Spleen (tissue), 11 donors: Measurements from ENCODE around the gene SIDT1. TPM values are rescaled to one million over a fixed set of nuclear protein-coding genes. Genes with fewer than 3 reads are reported as not detected.

Source experiments
- DNase-seq: peaks from one replicate; pipeline ENCODE4 v3.0.0-alpha.2; 2020
- H3K27ac ChIP-seq, 8 donors: fragments of 200-600 bp; sonication (generic) in 7 of 8; 1 replicate in 4 of 8; 2 replicates in 4 of 8; pipeline versions ENCODE4 v1.5.0 to v1.8.0; 2016 to 2021; ENCODE audit warnings: inconsistent platforms in 4 of 8, mild to moderate bottlenecking in 4 of 8, moderate library complexity in 1 of 8
- H3K27me3 ChIP-seq, 7 donors: fragments of 200-600 bp; sonication (generic) in 6 of 7; replicated peaks in 1 of 7; 1 replicate in 4 of 7; 2 replicates in 3 of 7; pipeline versions ENCODE4 v1.5.0 to v1.8.0; 2016 to 2021; ENCODE audit warnings: inconsistent platforms in 3 of 7, mild to moderate bottlenecking in 1 of 7
- H3K36me3 ChIP-seq, 6 donors: fragments of 200-600 bp; sonication (generic) in 5 of 6; 1 replicate in 4 of 6; 2 replicates in 2 of 6; pipeline versions ENCODE4 v1.5.0 to v1.8.0; 2016 to 2021; ENCODE audit warnings: inconsistent platforms in 2 of 6
- H3K4me1 ChIP-seq, 6 donors: fragments of 200-600 bp; sonication (generic) in 5 of 6; 1 replicate in 3 of 6; 2 replicates in 3 of 6; pipeline versions ENCODE4 v1.5.0 to v1.8.0; 2016 to 2021; ENCODE audit warnings: inconsistent platforms in 3 of 6
- H3K4me3 ChIP-seq, 8 donors: fragments of 200-600 bp; sonication (generic) in 7 of 8; 1 replicate in 4 of 8; 2 replicates in 4 of 8; pipeline versions ENCODE4 v1.5.0 to v1.8.0; 2016 to 2021; ENCODE audit warnings: inconsistent platforms in 4 of 8, mild to moderate bottlenecking in 4 of 8, moderate library complexity in 2 of 8
- H3K9me3 ChIP-seq, 8 donors: fragments of 200-600 bp; sonication (generic) in 7 of 8; 1 replicate in 4 of 8; 2 replicates in 4 of 8; pipeline versions ENCODE4 v1.5.0 to v1.8.0; 2016 to 2021; ENCODE audit warnings: inconsistent platforms in 4 of 8
- CTCF ChIP-seq, 11 experiments: fragments of 200-600 bp in 7 of 11; fragments of 450-650 bp in 4 of 11; sonication (generic) in 4 of 11; IDR thresholded peaks in 8 of 11; conservative IDR thresholded peaks in 3 of 11; 1 replicate in 7 of 11; 2 replicates in 4 of 11; pipeline versions ENCODE4 v1.4.0 to v1.8.0; 2016 to 2021; ENCODE audit warnings: antibody characterized with exemption in 11 of 11, inconsistent platforms in 4 of 11, mild to moderate bottlenecking in 1 of 11
- POLR2A ChIP-seq, 3 donors: fragments of 450-650 bp; IDR thresholded peaks; one replicate each; pipeline ENCODE4 v1.5.1; 2017; ENCODE audit warnings: antibody characterized with exemption in 3 of 3, mild to moderate bottlenecking in 1 of 3
- POLR2AphosphoS5 ChIP-seq, 3 donors: sonication (generic); formaldehyde crosslinking; IDR thresholded peaks; one replicate each; pipeline ENCODE4 v1.5.1; 2017; ENCODE audit warnings: antibody characterized with exemption in 3 of 3
- WGBS, 5 donors: extraction: QIAGEN DNeasy Blood & Tissue Kit in 3 of 5; methylation state at CpG; one replicate each; pipeline versions ENCODE4 v1.1.5 to v1.1.7; 2013 to 2018; 5-methylcytosine and 5-hydroxymethylcytosine counted together
- intact Hi-C: fragments of 100-400 bp; cut with DNase I; formaldehyde crosslinking; loops from one replicate; pipeline ENCODE4 v1.15.0; 2023; ENCODE audit warnings: low total_unique reads
- polyA plus RNA-seq, 3 donors: library from polyadenylated mRNA; stranded (reverse); fragments of 200-250 nt; gene quantifications; one replicate each; pipeline ENCODE4 v1.2.1, GENCODE V29; 2013
- total RNA-seq, 7 donors: library from RNA; depleted of rRNA in 3 of 7; stranded (reverse); fragments of >200 nt in 3 of 7; fragmentation: NEBNext Ultra II Directional in 4 of 7; extraction: Animal tissue kit (Norgen Biotek cat#: 25700) in 4 of 7; gene quantifications; one replicate each; pipeline versions ENCODE4 v1.1.0 to v1.2.1, GENCODE V29; 2016 to 2021
- donor health status: healthy with polysubstance abuse.
- donor health status: DM: no; HTN: no; CAD: no; lungs with moderate emphysema.
- donor health status: DM: no; HTN: no; CAD: no.
- donor health status: Bipolar disorder and iron deficiency.
- donor health status: healthy.
- donor health status: DM: no; HTN: no; CAD: no.
- donor health status: DM: yes; HTN: yes; CAD: no.

SIDT1 gene
- total and polyA plus RNA-seq, 10 donors, result 12.4 to 81.5 (median 40.3) TPM

GRCh38 chr3:113585720-113586119 lies 53.4 kb downstream of the SIDT1 start:
- WGBS, 5 donors, result 90 to 96% (median 92%) methylated on average over 3 of the region's 3 CpGs
- DNase-seq, result no peak
- H3K27ac ChIP-seq, result no peak overlapping the region
- no peaks in the 10 kb centered on the region for H3K4me1 ChIP-seq
- H3K4me3 ChIP-seq, result no peak overlapping the region
- peaks cover 0 to 74% (median 7%) of the 10 kb centered on the region in 6 donors for H3K36me3 ChIP-seq
- TF ChIP-seq CTCF (IDR thresholded peaks at IDR 0.05 in 8 of 11, conservative IDR thresholded peaks at IDR 0.05 in 3 of 11), result no peak
- TF ChIP-seq POLR2A (IDR thresholded peaks at IDR 0.05), result no peak
- TF ChIP-seq POLR2AphosphoS5 (IDR thresholded peaks at IDR 0.05), result no peak
- intact Hi-C loops, result no loop called here
- H3K27me3 ChIP-seq, result no peaks in the 10 kb centered on the region
- H3K9me3 ChIP-seq, result no peaks in the 10 kb centered on the region

GRCh38 chr3:113588806-113589205 lies 56.5 kb downstream of the SIDT1 start:
- TF ChIP-seq CTCF (IDR thresholded peaks at IDR 0.05 in 8 of 11, conservative IDR thresholded peaks at IDR 0.05 in 3 of 11), result no peak
- no peak for TF ChIP-seq POLR2AphosphoS5 (IDR thresholded peaks at IDR 0.05)
- TF ChIP-seq POLR2A (IDR thresholded peaks at IDR 0.05), result no peak
- Histone ChIP-seq H3K27ac (no peak overlapping the region), H3K4me3 (no peak overlapping the region), H3K9me3 (no peaks in the 10 kb centered on the region), H3K27me3 (no peaks in the 10 kb centered on the region), H3K4me1 (no peaks in the 10 kb centered on the region), H3K36me3 (peaks cover 0 to 68% (median 4%) of the 10 kb centered on the region in 6 donors)
- no peak for DNase-seq
- WGBS, 5 donors, result 93 to 100% (median 95%) methylated on average over 2 of the region's 2 CpGs
- intact Hi-C loops, result no loop called here

GRCh38 chr3:113589971-113590370 lies 57.6 kb downstream of the SIDT1 start:
- Histone ChIP-seq H3K27me3 (no peaks in the 10 kb centered on the region), H3K4me3 (no peak overlapping the region), H3K4me1 (no peaks in the 10 kb centered on the region), H3K9me3 (no peaks in the 10 kb centered on the region), H3K27ac (no peak overlapping the region), H3K36me3 (peaks cover 0 to 64% (median 3%) of the 10 kb centered on the region in 6 donors)
- TF ChIP-seq POLR2A (IDR thresholded peaks at IDR 0.05) (no peak), CTCF (IDR thresholded peaks at IDR 0.05 in 8 of 11, conservative IDR thresholded peaks at IDR 0.05 in 3 of 11) (no peak), POLR2AphosphoS5 (IDR thresholded peaks at IDR 0.05) (no peak)
- intact Hi-C loops, result no loop called here
- WGBS, 5 donors, result 76 to 90% (median 79%) methylated on average over 1 of the region's 1 CpG
- no peak for DNase-seq

GRCh38 chr3:113590983-113591382 lies 58.6 kb downstream of the SIDT1 start:
- WGBS, 5 donors, result 60 to 84% (median 71%) methylated on average over 1 of the region's 1 CpG
- Histone ChIP-seq H3K4me1 (no peaks in the 10 kb centered on the region), H3K36me3 (peaks cover 0 to 54% (median 3%) of the 10 kb centered on the region in 6 donors), H3K27ac (no peak overlapping the region), H3K9me3 (no peaks in the 10 kb centered on the region), H3K4me3 (no peak overlapping the region), H3K27me3 (no peaks in the 10 kb centered on the region)
- no peak for DNase-seq
- no peak for TF ChIP-seq CTCF (IDR thresholded peaks at IDR 0.05 in 8 of 11, conservative IDR thresholded peaks at IDR 0.05 in 3 of 11)
- no peak for TF ChIP-seq POLR2A (IDR thresholded peaks at IDR 0.05)
- intact Hi-C loops, result no loop called here
